Caco-2 (cell line): ENCODE data around the gene SAMD5. TPM values are rescaled to one million over a fixed set of nuclear protein-coding genes. Genes with fewer than 3 reads are reported as not detected.

Source experiments
- BruUV-seq: library from RNA; stranded (reverse); fragments of 400-500 nt; replicated peaks from 2 replicates; lab custom pipeline; 2021; lab: Mats Ljungman, UMichigan
- CTCF ChIA-PET: fragments of 300-600 bp; sonication (Branson Sonifier 250); formaldehyde crosslinking; loops from one replicate; lab custom pipeline; 2022; ENCODE audit warnings: antibody characterized with exemption; lab: Charles Lee
- POLR2A ChIA-PET: fragments of 300-600 bp; sonication (Branson Sonifier 250); formaldehyde crosslinking; loops from one replicate; lab custom pipeline; 2022; ENCODE audit warnings: antibody characterized with exemption; lab: Charles Lee
- DNase-seq, 2 experiments: peaks; one replicate each; pipeline versions ENCODE4 v3.0.0 to v3.0.0-alpha.2; 2020 to 2022
- H3K27me3 ChIP-seq: replicated peaks from 2 replicates; pipeline ENCODE4 v1.6.0; 2011; ENCODE audit warnings: low read length; ENCODE audit not compliant: control insufficient read depth, insufficient read depth
- H3K36me3 ChIP-seq: 2 replicates; pipeline ENCODE4 v1.5.1; 2011; ENCODE audit warnings: low read length; ENCODE audit not compliant: control insufficient read depth, insufficient read depth
- H3K4me1 ChIP-seq: fragments of 250-450 bp; sonication (Bioruptor Pico); 2 replicates; pipeline ENCODE4 v1.5.1; 2020; ENCODE audit warnings: mild to moderate bottlenecking
- H3K4me3 ChIP-seq: 2 replicates; pipeline ENCODE4 v1.5.1; 2011; ENCODE audit warnings: low read depth, mild to moderate bottlenecking, control low read depth, low read length
- H3K9me3 ChIP-seq: fragments of 250-450 bp; sonication (Bioruptor Pico); 2 replicates; pipeline ENCODE4 v1.5.1; 2020; ENCODE audit warnings: mild to moderate bottlenecking, moderate library complexity
- H3K27ac Mint-ChIP-seq: one replicate; pipeline ENCODE4 v1.8.0; 2022; ENCODE audit warnings: mixed read lengths; ENCODE audit not compliant: unreplicated experiment
- H3K27me3 Mint-ChIP-seq: one replicate; pipeline ENCODE4 v1.8.0; 2022; ENCODE audit warnings: mixed read lengths; ENCODE audit not compliant: insufficient read depth, unreplicated experiment
- H3K36me3 Mint-ChIP-seq: one replicate; pipeline ENCODE4 v1.8.0; 2022; ENCODE audit warnings: mild to moderate bottlenecking, mixed read lengths; ENCODE audit not compliant: insufficient read depth, unreplicated experiment
- H3K4me1 Mint-ChIP-seq: one replicate; pipeline ENCODE4 v1.8.0; 2022; ENCODE audit warnings: low read depth, mixed read lengths; ENCODE audit not compliant: unreplicated experiment
- H3K4me3 Mint-ChIP-seq: one replicate; pipeline ENCODE4 v1.8.0; 2022; ENCODE audit warnings: mild to moderate bottlenecking, moderate library complexity, mixed read lengths; ENCODE audit not compliant: unreplicated experiment
- H3K9me3 Mint-ChIP-seq: one replicate; pipeline ENCODE4 v1.8.0; 2022; ENCODE audit warnings: mixed read lengths; ENCODE audit not compliant: unreplicated experiment
- intact Hi-C: fragments of 100-400 bp; cut with micrococcal nuclease; formaldehyde crosslinking; loops from one replicate; pipeline ENCODE4 v1.10.0; 2022; ENCODE audit not compliant: unreplicated experiment
- total RNA-seq: library from RNA; stranded (reverse); gene quantifications from 2 replicates; pipeline ENCODE4 v1.2.3, GENCODE V29; 2022
- TF ChIP-seq, protein P1 (sequence below), 2 experiments: fragments of 200-600 bp in 1 of 2; IDR thresholded peaks; 1 replicate in 1 of 2; 2 replicates in 1 of 2; pipeline versions ENCODE4 v1.5.1 to v1.8.0; 2011 to 2022; ENCODE audit warnings: antibody characterized with exemption in 1 of 2, control low read depth in 1 of 2, inconsistent platforms in 1 of 2, low read depth in 1 of 2, low read length in 1 of 2, mild to moderate bottlenecking in 1 of 2, moderate library complexity in 1 of 2; ENCODE audit not compliant: insufficient read depth in 1 of 2, severe bottlenecking in 1 of 2, unreplicated experiment in 1 of 2

SAMD5 gene
- total RNA-seq, 1 experiment from 2014 or later, result 13.4 TPM

GRCh38 chr6:147507162-147508041, 1.1 kb upstream of the SAMD5 start:
- no TSS peak for BruUV-seq
- intact Hi-C loops, result loop anchor here (1.0 to 10.0 kb wide), 7 partner anchors 117 to 743 kb away; no protein-coding TSS in a partner anchor
- peaks cover 8% of the 10 kb centered on the region; the same call in 1 of the 2 replicates for H3K4me1 ChIP-seq
- H3K9me3 ChIP-seq, result no peaks in the 10 kb centered on the region; the same call in 1 of the 2 replicates
- TF ChIP-seq, protein P1, sequence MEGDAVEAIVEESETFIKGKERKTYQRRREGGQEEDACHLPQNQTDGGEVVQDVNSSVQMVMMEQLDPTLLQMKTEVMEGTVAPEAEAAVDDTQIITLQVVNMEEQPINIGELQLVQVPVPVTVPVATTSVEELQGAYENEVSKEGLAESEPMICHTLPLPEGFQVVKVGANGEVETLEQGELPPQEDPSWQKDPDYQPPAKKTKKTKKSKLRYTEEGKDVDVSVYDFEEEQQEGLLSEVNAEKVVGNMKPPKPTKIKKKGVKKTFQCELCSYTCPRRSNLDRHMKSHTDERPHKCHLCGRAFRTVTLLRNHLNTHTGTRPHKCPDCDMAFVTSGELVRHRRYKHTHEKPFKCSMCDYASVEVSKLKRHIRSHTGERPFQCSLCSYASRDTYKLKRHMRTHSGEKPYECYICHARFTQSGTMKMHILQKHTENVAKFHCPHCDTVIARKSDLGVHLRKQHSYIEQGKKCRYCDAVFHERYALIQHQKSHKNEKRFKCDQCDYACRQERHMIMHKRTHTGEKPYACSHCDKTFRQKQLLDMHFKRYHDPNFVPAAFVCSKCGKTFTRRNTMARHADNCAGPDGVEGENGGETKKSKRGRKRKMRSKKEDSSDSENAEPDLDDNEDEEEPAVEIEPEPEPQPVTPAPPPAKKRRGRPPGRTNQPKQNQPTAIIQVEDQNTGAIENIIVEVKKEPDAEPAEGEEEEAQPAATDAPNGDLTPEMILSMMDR (IDR thresholded peaks at IDR 0.05; ENCODE audit: insufficient read depth in 1 of 2, low read depth in 1 of 2, low read length in 1 of 2, severe bottlenecking in 1 of 2, unreplicated experiment in 1 of 2), result no peak
- peak overlapping the region; percentile 79 for H3K4me3 ChIP-seq
- peak in 1 of 2 experiments; percentile 25 for DNase-seq
- no peaks in the 10 kb centered on the region; the same call in 1 of the 2 replicates for H3K27me3 ChIP-seq
- Mint-ChIP-seq H3K4me1 (peaks cover 17% of the 10 kb centered on the region), H3K27ac (no peak overlapping the region), H3K27me3 (no peaks in the 10 kb centered on the region), H3K36me3 (no peaks in the 10 kb centered on the region), H3K4me3 (peak overlapping the region; percentile 87), H3K9me3 (no peaks in the 10 kb centered on the region)
- POLR2A ChIA-PET, result interaction anchor here (1.0 kb wide), 1 partner anchor 596 kb away, joined by 6 read pairs; no protein-coding TSS in a partner anchor
- CTCF ChIA-PET, result interaction anchor here (0.5 to 2.1 kb wide), 10 partner anchors 45 to 957 kb away, joined by 3 to 10 read pairs (median 5); no protein-coding TSS in a partner anchor
- no peaks in the 10 kb centered on the region for H3K36me3 ChIP-seq

GRCh38 chr6:147508866-147509608, 547 bp downstream of the SAMD5 start:
- H3K9me3 ChIP-seq, result no peaks in the 10 kb centered on the region; the same call in 1 of the 2 replicates
- no peaks in the 10 kb centered on the region for H3K36me3 ChIP-seq
- H3K9me3 Mint-ChIP-seq, result no peaks in the 10 kb centered on the region
- peaks cover 17% of the 10 kb centered on the region for H3K4me1 Mint-ChIP-seq
- peak overlapping the region; percentile 79 for H3K4me3 ChIP-seq
- peak overlapping the region; percentile 87 for H3K4me3 Mint-ChIP-seq
- H3K36me3 Mint-ChIP-seq, result no peaks in the 10 kb centered on the region
- H3K4me1 ChIP-seq, result peaks cover 8% of the 10 kb centered on the region; the same call in 1 of the 2 replicates
- CTCF ChIA-PET, result interaction anchor here (0.6 to 1.4 kb wide), 4 partner anchors 40 to 149 kb away, joined by 3 to 4 read pairs (median 3); no protein-coding TSS in a partner anchor
- intact Hi-C loops, result loop anchor here (2.0 to 10.0 kb wide), 3 partner anchors 134 to 296 kb away; no protein-coding TSS in a partner anchor
- POLR2A ChIA-PET, result no interaction called here
- H3K27me3 ChIP-seq, result no peaks in the 10 kb centered on the region; the same call in 1 of the 2 replicates
- TF ChIP-seq, protein P1 (IDR thresholded peaks at IDR 0.05; ENCODE audit: insufficient read depth in 1 of 2, low read depth in 1 of 2, low read length in 1 of 2, severe bottlenecking in 1 of 2, unreplicated experiment in 1 of 2), result peak in 1 of 2 experiments; percentile 10
- peak in 1 of 2 experiments; percentile 32 for DNase-seq
- peak overlapping the region; percentile 29 for H3K27ac Mint-ChIP-seq
- H3K27me3 Mint-ChIP-seq, result no peaks in the 10 kb centered on the region
- BruUV-seq, result no TSS peak
